GM21619 (cell line): Measurements from ENCODE around the gene ANKK1.

Experiments
- ATAC-seq: cut with Tn5 transposase; IDR thresholded peaks from one replicate; pipeline ENCODE4 v1.9.1; 2021; ENCODE audit not compliant: unreplicated experiment

The ANKK1 gene, protein sequence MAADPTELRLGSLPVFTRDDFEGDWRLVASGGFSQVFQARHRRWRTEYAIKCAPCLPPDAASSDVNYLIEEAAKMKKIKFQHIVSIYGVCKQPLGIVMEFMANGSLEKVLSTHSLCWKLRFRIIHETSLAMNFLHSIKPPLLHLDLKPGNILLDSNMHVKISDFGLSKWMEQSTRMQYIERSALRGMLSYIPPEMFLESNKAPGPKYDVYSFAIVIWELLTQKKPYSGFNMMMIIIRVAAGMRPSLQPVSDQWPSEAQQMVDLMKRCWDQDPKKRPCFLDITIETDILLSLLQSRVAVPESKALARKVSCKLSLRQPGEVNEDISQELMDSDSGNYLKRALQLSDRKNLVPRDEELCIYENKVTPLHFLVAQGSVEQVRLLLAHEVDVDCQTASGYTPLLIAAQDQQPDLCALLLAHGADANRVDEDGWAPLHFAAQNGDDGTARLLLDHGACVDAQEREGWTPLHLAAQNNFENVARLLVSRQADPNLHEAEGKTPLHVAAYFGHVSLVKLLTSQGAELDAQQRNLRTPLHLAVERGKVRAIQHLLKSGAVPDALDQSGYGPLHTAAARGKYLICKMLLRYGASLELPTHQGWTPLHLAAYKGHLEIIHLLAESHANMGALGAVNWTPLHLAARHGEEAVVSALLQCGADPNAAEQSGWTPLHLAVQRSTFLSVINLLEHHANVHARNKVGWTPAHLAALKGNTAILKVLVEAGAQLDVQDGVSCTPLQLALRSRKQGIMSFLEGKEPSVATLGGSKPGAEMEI

DNA sequence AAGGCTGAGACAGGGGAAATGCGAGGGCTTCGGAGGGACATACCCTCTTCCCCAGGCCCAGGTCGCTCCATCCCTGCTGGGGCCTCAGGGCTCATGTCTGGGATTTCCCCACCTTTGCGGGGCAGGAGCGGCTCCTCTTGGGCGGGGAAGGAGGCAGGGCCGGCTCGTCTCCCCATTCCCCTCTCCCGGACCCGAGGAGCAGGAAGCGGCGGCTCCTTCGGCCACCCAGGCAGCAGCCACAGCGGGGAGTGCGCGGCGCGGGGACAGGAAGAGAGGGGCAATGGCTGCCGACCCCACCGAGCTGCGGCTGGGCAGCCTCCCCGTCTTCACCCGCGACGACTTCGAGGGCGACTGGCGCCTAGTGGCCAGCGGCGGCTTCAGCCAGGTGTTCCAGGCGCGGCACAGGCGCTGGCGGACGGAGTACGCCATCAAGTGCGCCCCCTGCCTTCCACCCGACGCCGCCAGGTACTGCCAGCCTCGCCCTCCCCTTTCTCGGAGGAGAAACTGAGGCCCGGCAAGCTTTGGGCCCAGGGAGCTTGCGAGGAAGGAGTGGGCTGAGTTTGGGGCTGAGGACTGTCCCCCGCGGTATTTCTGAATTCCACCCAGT, at the start of gene ANKK1:
Gene ANKK1, plus strand, starts transcription at position 175 of the 607 bp plus-strand sequence. Its CDS starts 106 bp downstream, at position 281.
- ATAC-seq = no peak

DNA sequence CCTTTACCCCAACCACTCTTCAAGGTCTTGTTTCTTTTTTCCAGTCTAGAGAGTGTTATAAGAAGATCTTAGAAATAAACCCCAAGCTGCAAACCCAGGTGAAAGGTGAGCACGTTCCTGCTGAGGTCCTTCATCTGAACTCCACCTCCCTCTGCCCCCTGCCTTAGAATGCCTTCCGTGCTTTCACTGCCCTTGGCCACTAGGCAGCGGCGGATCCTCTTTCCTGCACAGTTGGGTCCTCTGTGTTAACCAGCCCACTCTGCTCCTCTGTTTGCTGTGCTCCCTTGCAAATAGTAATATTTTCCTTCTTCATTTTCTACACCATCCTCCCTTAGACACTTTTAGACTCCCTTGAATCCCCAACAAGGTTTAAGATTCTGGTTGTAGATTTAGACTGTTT, 48.8 kb upstream of the ANKK1 start:
- ATAC-seq = no peak

DNA sequence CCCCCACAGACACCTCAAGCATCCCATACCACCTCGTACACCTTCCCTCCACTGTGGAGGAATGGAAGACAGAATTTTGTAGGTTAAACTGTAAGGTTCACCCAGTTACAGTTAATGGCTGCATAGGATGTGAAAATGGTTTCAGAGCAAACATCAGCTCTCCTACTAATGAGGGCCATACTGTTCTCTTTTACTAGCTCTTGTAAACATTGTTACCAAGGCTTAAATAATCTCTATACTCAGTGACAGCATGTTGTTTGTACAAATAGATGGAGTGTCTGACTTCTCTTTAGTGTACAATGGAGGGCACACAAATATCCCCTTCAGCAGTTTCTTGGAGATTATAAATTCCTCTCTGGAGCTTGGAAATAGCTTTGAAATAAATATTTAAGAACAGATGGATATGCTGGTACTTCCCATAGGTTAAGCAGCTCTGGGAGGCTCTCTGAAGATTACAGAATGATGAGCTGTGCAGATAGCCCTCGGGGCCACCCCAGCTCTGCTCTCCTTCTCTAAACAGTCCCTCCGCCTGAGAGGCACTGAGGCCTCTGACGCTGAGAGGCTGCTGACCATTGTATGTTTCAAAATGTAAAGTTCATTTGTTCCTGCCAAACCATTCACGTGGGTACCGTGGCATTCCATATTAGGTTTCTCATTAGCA, 47.5 kb upstream of the ANKK1 start:
- ATAC-seq = no peak

DNA sequence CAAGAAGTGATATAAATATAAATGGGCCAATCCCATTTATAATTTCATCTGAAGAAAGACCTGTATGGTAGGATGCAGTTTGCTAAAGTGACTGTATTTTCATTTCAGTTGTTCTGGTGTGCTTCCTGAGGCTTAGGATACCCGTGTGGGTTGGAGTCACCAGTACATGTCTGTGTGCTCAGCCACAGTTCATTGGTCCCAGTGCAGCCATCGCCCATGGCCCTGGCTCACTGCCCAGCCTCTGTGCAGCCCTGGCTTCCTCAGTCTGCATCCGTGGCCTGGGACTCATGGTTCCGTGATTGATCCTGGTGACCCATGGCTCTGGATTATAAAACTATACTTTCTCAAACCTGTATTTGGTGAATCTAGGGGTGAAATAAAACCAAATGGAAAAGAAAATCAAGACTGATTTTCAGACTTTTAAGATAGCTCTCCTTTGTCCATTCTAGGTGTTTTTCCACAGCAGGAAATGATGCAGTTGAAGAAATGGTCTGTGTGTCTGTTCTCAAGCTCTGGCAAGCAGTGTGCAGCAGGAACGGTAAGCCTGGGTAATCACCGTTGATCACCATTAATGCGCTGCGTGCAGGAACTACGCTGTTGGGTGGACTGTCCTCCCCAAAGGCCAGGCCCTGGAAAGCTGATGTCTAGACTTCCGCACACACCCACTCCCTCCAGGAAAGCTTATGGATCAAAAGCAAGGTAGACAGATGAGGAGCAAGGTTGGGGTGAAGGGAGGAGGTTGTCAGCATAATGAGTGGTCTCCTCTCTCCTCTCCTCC, 46.0 kb upstream of the ANKK1 start:
- ATAC-seq = no peak

DNA sequence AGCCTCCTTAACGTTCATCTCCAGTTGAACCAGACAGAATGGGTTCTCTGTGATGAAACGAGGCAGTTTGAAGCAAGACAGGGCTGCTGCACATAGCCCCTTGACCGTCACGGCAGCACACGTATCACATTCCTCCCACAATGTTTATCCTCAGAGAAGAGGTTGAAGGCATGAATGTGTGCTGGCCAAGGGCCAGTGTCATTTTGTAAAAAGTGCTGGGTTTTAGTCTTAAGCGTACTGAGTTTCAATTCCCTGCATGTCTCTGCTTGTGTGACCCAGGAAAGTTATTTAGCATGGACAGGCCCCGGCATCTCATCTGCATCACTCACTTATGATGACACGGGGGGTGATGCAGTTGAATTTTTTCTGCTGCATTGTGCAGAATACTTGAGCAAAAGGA, 41.6 kb upstream of the ANKK1 start:
- no peak for ATAC-seq

DNA sequence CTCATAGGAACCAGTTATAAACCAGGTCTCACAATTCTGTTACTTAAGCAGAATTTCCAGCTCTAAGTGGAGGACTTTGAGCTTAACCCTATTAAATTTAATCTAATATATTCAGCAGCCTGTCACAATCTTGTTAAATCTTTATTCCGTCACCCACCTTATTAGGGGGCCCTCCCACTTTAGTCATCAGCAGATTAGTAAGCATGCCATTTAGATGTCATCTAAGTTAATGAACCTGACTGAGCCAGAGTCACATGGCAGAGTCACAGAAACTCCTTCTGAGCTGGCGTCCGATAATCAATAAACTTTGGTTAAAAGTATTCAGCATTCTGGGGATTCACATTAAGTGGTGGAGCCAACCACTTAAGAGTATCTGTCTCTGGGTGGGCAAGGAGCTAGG, 38.1 kb upstream of the ANKK1 start:
- ATAC-seq = no peak

DNA sequence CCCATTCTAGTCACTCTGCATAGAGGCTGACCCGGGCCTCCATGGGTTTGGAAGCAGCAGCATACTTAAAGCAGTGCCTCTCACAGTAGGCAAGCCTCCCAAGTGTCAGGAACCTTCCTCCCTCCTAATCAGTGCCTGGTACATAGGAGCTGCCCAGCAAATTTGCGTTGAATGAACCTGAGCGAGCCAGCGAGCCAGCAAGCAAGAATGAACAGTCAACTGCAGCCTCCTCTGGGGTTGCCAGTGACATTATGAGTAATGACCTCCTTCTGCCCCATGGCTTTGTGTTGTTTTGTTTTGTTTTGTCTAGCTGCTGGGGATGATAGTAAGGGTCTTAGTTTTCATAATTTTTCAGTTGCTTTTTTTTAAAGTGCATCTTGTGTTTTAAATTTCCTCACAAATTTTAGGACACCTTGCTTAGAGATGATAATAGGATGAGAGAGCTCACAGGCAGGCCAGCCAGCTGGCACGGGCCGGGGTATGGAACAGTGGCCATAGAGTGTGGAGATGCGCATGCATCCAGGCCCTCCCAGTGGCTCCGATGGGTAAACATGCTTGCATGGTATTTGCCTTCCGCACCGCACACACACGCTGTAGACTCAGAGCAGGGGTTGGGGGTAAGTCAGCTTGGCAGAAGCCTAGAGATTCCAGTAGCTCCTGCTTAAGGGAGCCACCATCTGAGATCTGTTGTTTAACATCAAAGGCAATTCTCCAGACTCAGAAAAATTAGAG, 37.1 kb upstream of the ANKK1 start:
- ATAC-seq = no peak

DNA sequence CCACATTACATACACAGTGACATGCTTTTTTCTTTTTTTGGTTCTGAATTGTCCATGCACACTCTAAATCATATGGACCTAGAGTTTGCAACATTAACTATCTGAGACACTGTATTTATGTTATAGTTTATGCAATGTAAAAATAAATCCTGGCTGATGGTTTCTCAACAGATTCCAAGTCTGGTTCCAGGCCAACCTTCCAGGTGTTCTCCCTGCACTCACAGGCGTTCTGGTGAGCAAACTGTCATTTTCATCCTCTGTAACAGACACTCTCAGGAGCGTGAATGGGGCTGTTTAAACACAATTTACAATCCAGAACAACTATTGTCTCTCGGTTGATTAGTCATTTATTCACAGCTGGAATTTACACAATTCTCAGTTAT, 36.5 kb upstream of the ANKK1 start:
- no peak for ATAC-seq

DNA sequence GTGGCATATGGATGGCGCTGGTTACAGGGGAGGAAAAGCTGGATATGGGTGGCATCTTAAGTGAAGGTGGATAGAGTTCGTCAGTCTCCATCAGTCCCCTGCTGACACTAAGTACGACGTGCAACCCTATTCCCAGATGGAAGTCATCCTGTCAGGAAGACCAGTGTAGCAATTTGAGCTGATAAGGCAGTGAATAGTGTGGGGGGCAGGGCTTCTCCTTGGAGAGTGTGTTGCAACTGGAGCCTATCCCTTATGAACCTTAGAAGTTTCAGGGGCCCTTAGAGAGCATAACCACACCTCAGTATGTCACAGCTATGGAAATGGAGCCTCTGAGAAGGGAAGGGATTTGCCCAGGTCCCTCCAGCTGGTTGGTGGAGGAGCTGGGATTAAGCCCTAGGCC, 36.1 kb upstream of the ANKK1 start:
- no peak for ATAC-seq

DNA sequence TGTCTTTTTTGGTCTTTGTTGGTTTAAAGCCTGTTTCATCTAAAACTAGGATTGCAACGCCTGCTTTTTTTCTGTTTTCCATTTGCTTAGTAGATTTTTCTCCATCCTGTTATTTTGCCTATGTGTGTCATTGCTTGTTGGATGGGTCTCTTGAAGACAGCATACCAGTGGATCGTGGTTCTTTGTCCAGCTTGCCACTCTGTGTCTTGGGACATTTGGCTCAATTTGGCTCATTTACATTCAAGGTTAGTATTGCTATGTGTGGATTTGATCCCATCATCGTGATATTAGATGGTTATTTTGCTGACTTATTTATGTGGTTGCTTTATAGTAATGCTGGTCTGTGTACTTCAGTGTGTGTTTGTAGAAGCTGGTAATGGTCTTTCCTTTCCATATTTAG, 31.4 kb upstream of the ANKK1 start:
- ATAC-seq = no peak

DNA sequence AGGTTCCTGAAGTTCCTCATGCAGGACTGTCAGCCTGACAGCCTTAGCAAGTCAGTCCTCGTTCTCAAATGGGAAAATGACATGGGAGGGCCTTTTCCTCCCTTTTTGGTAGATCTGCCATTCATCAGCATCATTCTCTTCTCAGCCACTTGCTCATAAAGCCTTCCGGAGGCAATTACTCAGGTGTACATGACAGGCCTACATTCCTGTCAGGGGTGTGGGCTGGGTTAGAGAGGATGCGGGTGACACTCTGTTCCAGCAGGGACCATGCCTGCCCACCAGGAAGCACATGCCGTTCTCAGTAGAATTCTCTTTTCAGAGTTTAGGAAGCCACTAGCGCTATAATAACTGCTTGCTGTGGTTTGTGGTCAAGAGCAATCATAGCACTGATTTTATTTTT, 24.2 kb upstream of the ANKK1 start:
- ATAC-seq = no peak

DNA sequence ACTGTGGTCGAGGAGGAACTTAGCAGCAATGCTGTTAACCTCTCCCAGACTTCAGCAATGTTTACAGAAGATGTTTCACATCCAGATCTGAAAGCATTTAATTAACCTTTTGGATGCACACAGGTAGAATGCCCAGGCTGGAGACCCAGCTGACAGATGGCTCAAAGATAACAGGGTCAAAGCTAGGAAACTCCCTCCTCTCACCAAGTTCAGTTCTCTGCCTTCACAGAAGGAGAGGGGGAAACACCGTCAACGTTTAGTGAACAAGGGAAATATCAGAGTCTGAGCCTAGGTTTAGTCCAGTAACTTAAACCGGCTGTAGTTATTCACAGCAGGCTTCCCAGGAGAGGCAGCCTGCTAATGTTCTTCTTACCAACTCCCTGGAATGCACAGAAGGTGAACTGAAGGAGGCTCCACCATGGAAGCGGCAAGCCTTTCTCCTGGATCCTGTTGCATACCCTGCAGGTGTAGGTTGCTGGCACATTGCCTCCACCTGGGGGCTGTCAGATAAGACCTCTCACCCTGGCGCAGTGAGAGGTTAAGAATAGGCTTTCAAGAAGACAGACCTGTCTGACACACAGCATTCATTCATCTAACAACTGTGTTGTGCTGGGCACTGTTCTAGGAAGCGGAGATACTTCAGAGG, 23.5 kb upstream of the ANKK1 start:
- no peak for ATAC-seq

DNA sequence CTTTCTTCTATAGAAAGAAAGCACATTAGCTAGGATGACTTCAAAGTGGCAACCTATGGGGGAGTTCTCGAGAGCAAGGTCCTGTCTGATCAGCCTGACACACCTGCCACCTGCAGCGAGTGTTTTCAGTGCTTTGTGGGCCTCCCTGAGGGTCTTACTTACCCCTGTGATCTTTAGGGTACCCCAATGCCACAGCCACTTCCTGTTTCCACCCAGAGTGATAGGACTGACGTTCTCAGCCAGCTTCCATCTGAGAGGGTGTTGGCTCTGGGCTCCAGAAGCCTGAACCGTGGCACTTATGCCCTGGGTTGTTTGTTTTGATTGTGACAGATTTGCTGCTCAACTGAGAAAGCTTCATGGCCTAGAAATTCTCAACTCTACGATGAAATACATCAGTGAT, 21.7 kb upstream of the ANKK1 start:
- ATAC-seq = no peak

DNA sequence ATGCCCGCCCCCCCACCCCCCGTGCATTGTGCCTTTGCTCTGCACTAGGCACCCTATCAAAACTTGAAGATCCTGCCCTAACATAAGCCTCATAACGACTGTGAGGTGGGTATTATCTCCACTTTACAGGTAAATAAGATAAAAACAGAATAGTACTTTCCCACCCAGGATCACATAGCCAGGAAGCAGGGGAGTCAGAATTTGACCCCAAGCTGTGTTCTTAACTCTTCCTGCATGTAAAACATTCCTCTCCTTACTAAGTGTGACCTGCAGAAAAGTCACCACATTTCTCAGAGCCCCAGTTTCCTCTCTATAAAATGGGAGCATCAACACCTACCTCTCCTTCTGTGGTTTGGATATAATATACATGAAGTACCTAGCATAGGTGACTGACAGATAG, 18.2 kb upstream of the ANKK1 start:
- no peak for ATAC-seq

DNA sequence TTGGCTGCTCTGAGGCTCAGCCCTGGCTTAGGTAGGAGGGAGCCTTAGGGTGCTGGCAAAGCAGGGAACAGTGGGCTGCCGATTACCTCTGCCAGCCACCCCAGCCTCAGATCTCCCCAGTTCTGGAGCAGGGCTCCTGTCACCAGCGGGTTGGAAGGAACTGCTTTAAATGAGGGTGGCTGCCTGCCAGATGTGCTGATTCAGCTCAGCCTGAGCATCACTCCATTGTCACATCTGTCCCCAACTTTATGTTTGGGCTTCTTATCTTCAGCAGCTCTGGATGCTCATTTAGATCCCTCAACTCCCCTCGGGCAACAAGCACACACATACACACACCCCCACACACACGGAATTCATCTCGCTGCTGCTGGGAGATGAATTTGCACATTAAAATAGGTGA, 16.9 kb upstream of the ANKK1 start:
- ATAC-seq = no peak

DNA sequence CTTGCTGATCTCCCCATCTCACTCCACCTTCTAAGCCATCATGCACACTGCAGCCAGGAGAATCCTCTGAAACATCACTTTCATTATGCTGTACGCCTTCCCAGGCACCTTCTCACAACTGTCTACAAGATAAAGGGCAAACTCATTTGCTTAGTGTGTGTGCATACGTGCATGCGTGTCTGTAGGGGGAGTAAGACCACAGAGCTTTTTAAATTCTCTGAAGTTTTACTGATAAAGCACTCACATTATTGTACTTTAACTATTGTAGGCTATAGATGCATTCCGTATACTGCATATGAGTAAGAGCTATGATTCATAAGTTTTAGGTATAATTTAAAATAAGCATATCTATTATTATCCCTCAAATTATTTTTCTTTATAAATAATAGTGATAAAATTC, 15.3 kb upstream of the ANKK1 start:
- no peak for ATAC-seq

DNA sequence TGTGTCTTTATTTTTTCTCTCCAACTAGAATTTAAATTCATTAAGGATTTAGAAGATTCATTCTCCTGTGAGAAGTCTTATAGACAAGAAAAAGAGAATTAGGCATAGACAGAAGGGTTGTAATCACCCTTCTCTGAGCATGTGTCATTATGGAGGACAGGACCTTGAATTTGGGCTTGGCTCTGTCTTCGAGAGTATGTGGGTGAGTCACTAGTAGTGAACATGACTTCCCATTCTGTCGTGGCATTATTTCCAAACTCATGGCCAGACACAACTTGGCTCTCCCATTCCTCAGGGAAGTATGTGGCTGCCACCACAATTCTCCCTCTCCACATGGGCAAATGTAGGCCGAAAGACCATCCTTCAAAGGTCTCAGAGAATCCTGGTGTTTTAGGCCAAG, 14.3 kb upstream of the ANKK1 start:
- no peak for ATAC-seq

DNA sequence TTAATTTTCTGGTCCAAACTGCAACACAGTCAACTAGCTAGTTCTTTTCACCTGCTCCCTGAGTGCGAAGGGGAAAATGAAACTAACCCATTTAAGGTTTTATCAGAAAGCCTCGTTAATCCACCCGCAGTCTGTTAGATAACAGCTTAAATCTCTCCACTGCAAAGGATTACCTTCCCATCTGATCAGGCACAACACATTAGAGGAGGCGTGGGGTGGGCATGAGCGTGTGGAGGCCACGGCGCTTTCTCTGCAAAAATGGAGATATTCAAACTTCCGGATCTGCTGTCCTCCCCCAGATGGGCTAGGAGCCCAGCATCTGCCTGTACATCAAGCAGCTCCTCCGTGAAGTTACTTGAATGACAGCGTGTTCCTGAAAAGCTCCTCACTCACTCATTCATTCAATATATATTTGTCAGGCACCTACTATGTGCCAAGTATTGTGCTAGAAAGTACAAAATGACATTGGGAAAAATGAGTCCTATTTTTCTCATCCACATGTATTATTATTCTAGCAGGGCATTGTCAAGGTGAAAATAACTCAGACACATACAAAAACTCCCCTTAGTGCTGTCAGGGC, 13.5 kb upstream of the ANKK1 start:
- no peak for ATAC-seq

DNA sequence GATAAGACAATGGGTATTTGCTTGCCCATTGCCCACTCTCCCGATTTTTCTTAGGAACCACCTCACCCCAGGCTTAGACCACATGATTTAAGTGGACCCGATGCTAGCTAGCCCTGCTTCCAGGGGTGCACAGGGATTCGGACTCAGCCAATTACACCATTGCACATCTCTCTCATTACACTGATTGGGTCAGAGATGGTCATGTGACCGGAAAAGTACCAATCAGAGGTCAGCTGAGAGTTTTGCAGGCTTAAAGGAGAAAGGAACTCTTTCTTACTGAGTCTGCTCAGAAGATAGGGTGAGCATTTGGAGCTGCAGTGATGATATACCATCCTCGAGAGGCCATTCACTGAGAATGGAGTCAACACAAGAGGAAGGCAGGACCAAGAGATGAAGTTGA, 12.2 kb upstream of the ANKK1 start:
- ATAC-seq = no peak
